A673 (cell line): ENCODE results near the gene ACTMAP. TPM values are rescaled to one million over a fixed set of nuclear protein-coding genes. Genes with fewer than 3 reads are reported as not detected.

Experiments
- BruUV-seq: library from RNA; stranded (reverse); fragments of 400-500 nt; replicated peaks from 2 replicates; lab custom pipeline; 2021; lab: Mats Ljungman, UMichigan
- CTCF ChIA-PET: fragments of 300-600 bp; sonication (Branson Sonifier 250); formaldehyde crosslinking; loops from one replicate; lab custom pipeline; 2022; ENCODE audit warnings: antibody characterized with exemption; lab: Charles Lee
- POLR2A ChIA-PET: fragments of 300-600 bp; sonication (Branson Sonifier 250); formaldehyde crosslinking; loops from one replicate; lab custom pipeline; 2022; ENCODE audit warnings: antibody characterized with exemption; ENCODE audit not compliant: low non-redundant PET; lab: Charles Lee
- DNase-seq: peaks from one replicate; pipeline ENCODE4 v3.0.0-alpha.2; 2015; ENCODE audit warnings: low spot score
- H3K27ac ChIP-seq: fragments of 200-600 bp; sonication (generic); 2 replicates; pipeline ENCODE4 v1.5.1; 2016; ENCODE audit warnings: mixed run types, low read depth, mild to moderate bottlenecking, mixed read lengths, antibody characterized with exemption, low read length; ENCODE audit not compliant: poor library complexity, severe bottlenecking
- H3K27me3 ChIP-seq: fragments of 200-600 bp; sonication (generic); replicated peaks from 2 replicates; pipeline ENCODE4 v1.6.1; 2017; ENCODE audit warnings: mixed run types, low read depth, mild to moderate bottlenecking, mixed read lengths, antibody characterized with exemption, low read length; ENCODE audit not compliant: insufficient read depth, poor library complexity
- H3K36me3 ChIP-seq: fragments of 200-600 bp; sonication (generic); 2 replicates; pipeline ENCODE4 v1.6.1; 2016; ENCODE audit warnings: mixed run types, mild to moderate bottlenecking, mixed read lengths, antibody characterized with exemption, low read length; ENCODE audit not compliant: insufficient read depth, poor library complexity, severe bottlenecking
- H3K4me1 ChIP-seq: fragments of 200-600 bp; sonication (generic); 2 replicates; pipeline ENCODE4 v1.6.1; 2017; ENCODE audit warnings: mixed run types, mild to moderate bottlenecking, mixed read lengths, antibody characterized with exemption, low read length; ENCODE audit not compliant: insufficient read depth, poor library complexity, severe bottlenecking
- H3K4me3 ChIP-seq: fragments of 200-600 bp; sonication (generic); 2 replicates; pipeline ENCODE4 v1.5.1; 2016; ENCODE audit warnings: low read depth, mixed run types, mild to moderate bottlenecking, mixed read lengths, low read length; ENCODE audit not compliant: poor library complexity, severe bottlenecking
- H3K9me3 ChIP-seq: fragments of 200-600 bp; sonication (generic); 2 replicates; pipeline ENCODE4 v1.6.1; 2016; ENCODE audit warnings: mixed run types, low read depth, mild to moderate bottlenecking, mixed read lengths, antibody characterized with exemption, low read length; ENCODE audit not compliant: poor library complexity, severe bottlenecking
- EZH2 ChIP-seq: fragments of 200-600 bp; sonication (generic); IDR thresholded peaks from 2 replicates; pipeline ENCODE4 v1.6.1; 2017; ENCODE audit warnings: borderline replicate concordance, low read depth, mild to moderate bottlenecking, mixed read lengths, antibody characterized with exemption, low read length; ENCODE audit not compliant: poor library complexity, severe bottlenecking
- intact Hi-C: fragments of 100-400 bp; cut with micrococcal nuclease; formaldehyde crosslinking; loops from one replicate; pipeline ENCODE4 v1.10.0; 2022; ENCODE audit not compliant: unreplicated experiment
- total RNA-seq: library from RNA; stranded (reverse); gene quantifications from 2 replicates; pipeline ENCODE4 v1.2.3, GENCODE V29; 2021
- TF ChIP-seq, protein P1 (sequence below): fragments of 300-800, 200-600 bp; sonication (generic); conservative IDR thresholded peaks from 2 replicates; pipeline ENCODE4 v1.5.1; 2017; ENCODE audit warnings: low read depth, mild to moderate bottlenecking, antibody characterized with exemption, low read length, moderate library complexity, mixed read lengths

The ACTMAP gene
- total RNA-seq, 1 experiment from 2014 or later, result 17.1 TPM

DNA sequence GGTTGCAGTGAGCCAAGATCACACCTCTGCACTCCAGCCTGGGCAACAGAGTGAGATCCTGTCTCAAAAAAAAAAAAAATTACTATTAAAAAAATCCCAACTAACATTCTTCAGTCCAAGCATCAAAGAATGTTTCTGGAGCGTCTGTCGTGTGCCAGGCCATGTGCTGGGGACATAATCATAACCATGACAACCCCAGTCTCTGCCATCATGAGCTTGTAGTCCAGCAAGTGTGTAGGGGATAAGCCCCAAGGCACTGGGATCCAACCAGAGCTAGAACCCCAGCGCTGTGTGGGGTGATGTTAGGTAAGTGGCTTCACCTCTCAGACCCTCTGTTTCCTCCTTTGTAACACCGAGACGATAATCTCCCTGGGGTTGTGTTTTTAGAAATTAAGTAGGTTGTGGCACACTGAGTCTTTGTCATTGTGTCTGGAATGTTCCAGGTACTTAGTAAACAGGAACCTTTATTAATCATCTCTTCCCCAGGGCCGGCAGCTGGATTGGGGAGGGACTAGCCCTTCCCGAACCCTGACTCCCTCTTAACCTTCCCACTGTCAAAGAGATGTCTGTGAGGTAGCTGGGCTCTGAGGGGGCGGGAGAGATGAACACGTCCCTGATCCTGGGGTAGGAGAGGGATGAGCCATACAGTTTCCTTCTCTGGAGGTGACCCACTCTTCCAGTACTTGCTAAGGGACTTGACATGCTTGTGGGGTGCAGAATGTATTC, 28.2 kb downstream of the ACTMAP start:
- peaks cover 5% of the 10 kb centered on the region for H3K36me3 ChIP-seq
- ChIA-PET CTCF (interaction anchor here (0.7 kb wide), 2 partner anchors 38 to 201 kb away, joined by 3 to 5 read pairs; no protein-coding TSS in a partner anchor), POLR2A (no interaction called here)
- H3K4me3 ChIP-seq, result no peak overlapping the region
- BruUV-seq, result no TSS peak
- no peak overlapping the region for H3K27ac ChIP-seq
- no peak for DNase-seq
- TF ChIP-seq, protein P1, sequence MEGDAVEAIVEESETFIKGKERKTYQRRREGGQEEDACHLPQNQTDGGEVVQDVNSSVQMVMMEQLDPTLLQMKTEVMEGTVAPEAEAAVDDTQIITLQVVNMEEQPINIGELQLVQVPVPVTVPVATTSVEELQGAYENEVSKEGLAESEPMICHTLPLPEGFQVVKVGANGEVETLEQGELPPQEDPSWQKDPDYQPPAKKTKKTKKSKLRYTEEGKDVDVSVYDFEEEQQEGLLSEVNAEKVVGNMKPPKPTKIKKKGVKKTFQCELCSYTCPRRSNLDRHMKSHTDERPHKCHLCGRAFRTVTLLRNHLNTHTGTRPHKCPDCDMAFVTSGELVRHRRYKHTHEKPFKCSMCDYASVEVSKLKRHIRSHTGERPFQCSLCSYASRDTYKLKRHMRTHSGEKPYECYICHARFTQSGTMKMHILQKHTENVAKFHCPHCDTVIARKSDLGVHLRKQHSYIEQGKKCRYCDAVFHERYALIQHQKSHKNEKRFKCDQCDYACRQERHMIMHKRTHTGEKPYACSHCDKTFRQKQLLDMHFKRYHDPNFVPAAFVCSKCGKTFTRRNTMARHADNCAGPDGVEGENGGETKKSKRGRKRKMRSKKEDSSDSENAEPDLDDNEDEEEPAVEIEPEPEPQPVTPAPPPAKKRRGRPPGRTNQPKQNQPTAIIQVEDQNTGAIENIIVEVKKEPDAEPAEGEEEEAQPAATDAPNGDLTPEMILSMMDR, result no peak
- TF ChIP-seq EZH2, result no peak
- no peaks in the 10 kb centered on the region for H3K9me3 ChIP-seq
- intact Hi-C loops, result no loop called here
- no peaks in the 10 kb centered on the region for H3K27me3 ChIP-seq
- peaks cover 23% of the 10 kb centered on the region for H3K4me1 ChIP-seq

DNA sequence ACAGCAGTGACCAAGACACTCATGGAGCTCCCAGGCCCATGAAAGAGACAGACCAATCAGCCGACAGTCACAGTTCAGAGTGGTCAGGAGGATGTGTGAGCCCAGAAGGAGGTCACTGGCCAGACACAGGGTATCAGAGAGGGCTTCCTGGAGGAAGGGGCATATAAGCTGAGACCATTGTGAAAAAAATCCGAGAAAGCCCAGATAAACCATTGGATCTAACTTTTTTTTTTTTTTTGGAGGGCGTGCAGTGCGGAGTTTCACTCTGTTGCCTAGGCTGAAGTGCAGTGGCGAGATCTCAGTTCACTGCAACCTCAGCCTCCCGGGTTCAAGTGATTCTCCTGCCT, 29.2 kb downstream of the ACTMAP start:
- no peak for DNase-seq
- ChIA-PET POLR2A (no interaction called here), CTCF (no interaction called here)
- TF ChIP-seq, protein P1, result no peak
- TF ChIP-seq EZH2, result no peak
- no peaks in the 10 kb centered on the region for H3K9me3 ChIP-seq
- no peaks in the 10 kb centered on the region for H3K27me3 ChIP-seq
- peaks cover 1% of the 10 kb centered on the region for H3K36me3 ChIP-seq
- no TSS peak for BruUV-seq
- H3K27ac ChIP-seq, result no peak overlapping the region
- intact Hi-C loops, result no loop called here
- H3K4me1 ChIP-seq, result peaks cover 24% of the 10 kb centered on the region
- no peak overlapping the region for H3K4me3 ChIP-seq

DNA sequence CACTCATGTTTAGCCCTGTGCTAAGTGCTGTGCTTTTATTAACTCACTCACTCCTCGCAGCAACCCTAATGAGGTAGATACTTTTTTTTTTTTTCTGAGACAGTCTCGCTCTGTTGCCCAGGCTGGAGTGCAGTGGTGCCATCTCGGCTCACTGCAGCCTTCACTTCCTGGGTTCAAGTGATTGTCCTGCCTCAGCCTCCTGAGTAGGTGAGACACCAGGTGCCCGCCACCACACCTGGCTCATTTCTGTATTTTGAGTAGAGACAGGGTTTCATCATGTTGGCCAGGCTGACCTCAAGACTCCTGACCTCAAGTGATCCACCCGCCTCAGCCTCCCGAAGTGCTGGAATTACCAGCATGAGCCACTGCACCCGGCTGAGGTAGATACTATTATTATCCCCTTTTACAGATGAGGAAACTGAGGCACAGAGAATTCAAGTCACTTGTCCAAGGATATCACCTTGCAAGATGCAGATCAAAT, 30.8 kb downstream of the ACTMAP start:
- Histone ChIP-seq H3K27ac (no peak overlapping the region), H3K9me3 (no peaks in the 10 kb centered on the region), H3K4me1 (peaks cover 33% of the 10 kb centered on the region), H3K36me3 (no peaks in the 10 kb centered on the region), H3K4me3 (no peak overlapping the region), H3K27me3 (no peaks in the 10 kb centered on the region)
- DNase-seq, result no peak
- BruUV-seq, result no TSS peak
- CTCF ChIA-PET, result no interaction called here
- TF ChIP-seq, protein P1, result no peak
- no peak for TF ChIP-seq EZH2
- POLR2A ChIA-PET, result interaction anchor here (0.7 kb wide), 1 partner anchor 11 kb away, joined by 10 read pairs; no protein-coding TSS in a partner anchor
- intact Hi-C loops, result loop anchor here (10.0 kb wide), 1 partner anchor 85 kb away; no protein-coding TSS in a partner anchor
